Progenitor cell of endocrine pancreas (in vitro differentiated cells): Measurements from ENCODE around the gene SEC23A. TPM values are rescaled to one million over a fixed set of nuclear protein-coding genes. Genes with fewer than 3 reads are reported as not detected.
A peak's percentile ranks its signal among the peaks of the same experiment; 100 is the strongest.
"Not testable (repeated sequence)": the region's sequence is repeated elsewhere in the genome, so short reads cannot be mapped to it uniquely, and the experiment has no call there.

Experiments used
- DNase-seq: peaks from one replicate; pipeline ENCODE4 v3.0.0; 2021; ENCODE audit warnings: low spot score; ENCODE audit not compliant: unreplicated experiment
- H3K27ac Mint-ChIP-seq: 2 replicates; pipeline ENCODE4 v1.8.0; 2021; ENCODE audit warnings: mild to moderate bottlenecking, moderate library complexity, mixed read lengths
- H3K27me3 Mint-ChIP-seq: 2 replicates; pipeline ENCODE4 v1.8.0; 2021; ENCODE audit warnings: mixed read lengths
- H3K36me3 Mint-ChIP-seq: 2 replicates; pipeline ENCODE4 v1.8.0; 2022; ENCODE audit warnings: mixed read lengths; ENCODE audit not compliant: insufficient read depth
- H3K4me1 Mint-ChIP-seq: 2 replicates; pipeline ENCODE4 v1.8.0; 2021; ENCODE audit warnings: low read depth, mixed read lengths
- H3K4me3 Mint-ChIP-seq: 2 replicates; pipeline ENCODE4 v1.8.0; 2021; ENCODE audit warnings: low read depth, mild to moderate bottlenecking, moderate library complexity, mixed read lengths
- H3K9me3 Mint-ChIP-seq: 2 replicates; pipeline ENCODE4 v1.8.0; 2021; ENCODE audit warnings: low read depth, mixed read lengths
- CTCF ChIP-seq: fragments of 200-600 bp; sonication (generic); IDR thresholded peaks from one replicate; pipeline ENCODE4 v1.5.0; 2021; ENCODE audit warnings: antibody characterized with exemption, mild to moderate bottlenecking; ENCODE audit not compliant: unreplicated experiment
- total RNA-seq: library from RNA; stranded (reverse); gene quantifications from 2 replicates; pipeline ENCODE4 v1.2.1, GENCODE V29; 2021

SEC23A gene
- total RNA-seq, 1 donor from 2014 or later = 69.5 TPM

- Mint-ChIP-seq H3K27ac (peak overlapping the region; percentile 63), H3K27me3 (no peaks in the 10 kb centered on the region), H3K9me3 (peaks cover 4% of the 10 kb centered on the region), H3K4me1 (peaks cover 49% of the 10 kb centered on the region), H3K36me3 (peaks cover 9% of the 10 kb centered on the region), H3K4me3 (peak overlapping the region; percentile 31)
- no peak for TF ChIP-seq CTCF
- no peak for DNase-seq
These were observed 78.8 kb downstream of the SEC23A start for GRCh38 chr14:39023939-39024871.

GRCh38 chr14:39017096-39018016 is 85.7 kb downstream of the SEC23A start:
- Mint-ChIP-seq H3K4me3 (peak overlapping the region; percentile 71), H3K27ac (peak overlapping the region; percentile 60), H3K4me1 (peaks cover 15% of the 10 kb centered on the region), H3K36me3 (peaks cover 20% of the 10 kb centered on the region)
- DNase-seq, H3K27me3 Mint-ChIP-seq, H3K9me3 Mint-ChIP-seq: not testable (repeated sequence)
- TF ChIP-seq CTCF = peak; percentile 42

GRCh38 chr14:39016733-39017095 is 86.3 kb downstream of the SEC23A start:
- Mint-ChIP-seq H3K27ac (no peak overlapping the region), H3K4me3 (peak overlapping the region; percentile 71), H3K4me1 (peaks cover 15% of the 10 kb centered on the region), H3K9me3 (peaks cover 7% of the 10 kb centered on the region), H3K27me3 (no peaks in the 10 kb centered on the region), H3K36me3 (peaks cover 20% of the 10 kb centered on the region)
- no peak for DNase-seq
- no peak for TF ChIP-seq CTCF

- H3K27me3 Mint-ChIP-seq = no peaks in the 10 kb centered on the region
- H3K4me3 Mint-ChIP-seq = no peak overlapping the region
- peaks cover 20% of the 10 kb centered on the region for H3K36me3 Mint-ChIP-seq
- no peak for DNase-seq
- H3K4me1 Mint-ChIP-seq = peaks cover 15% of the 10 kb centered on the region
- H3K27ac Mint-ChIP-seq = no peak overlapping the region
- TF ChIP-seq CTCF = no peak
- H3K9me3 Mint-ChIP-seq = peaks cover 7% of the 10 kb centered on the region
These were observed 87.0 kb downstream of the SEC23A start for GRCh38 chr14:39015964-39016577.
